Nephron progenitor cell (in vitro differentiated cells): Measurements from ENCODE around the gene SMG7.

Source experiments
- DNase-seq: peaks from one replicate; pipeline ENCODE4 v3.0.0; 2021
- H3K27ac Mint-ChIP-seq: 2 replicates; pipeline ENCODE4 v1.8.0; 2021; ENCODE audit warnings: mild to moderate bottlenecking, moderate library complexity, mixed read lengths
- H3K27me3 Mint-ChIP-seq: 2 replicates; pipeline ENCODE4 v1.8.0; 2021; ENCODE audit warnings: mild to moderate bottlenecking, low read depth, mixed read lengths; ENCODE audit not compliant: poor library complexity
- H3K36me3 Mint-ChIP-seq: 2 replicates; pipeline ENCODE4 v1.8.0; 2021; ENCODE audit warnings: low read depth, mixed read lengths
- H3K4me1 Mint-ChIP-seq: 2 replicates; pipeline ENCODE4 v1.8.0; 2021; ENCODE audit warnings: mixed read lengths
- H3K4me3 Mint-ChIP-seq: 2 replicates; pipeline ENCODE4 v1.8.0; 2021; ENCODE audit warnings: mild to moderate bottlenecking, moderate library complexity, mixed read lengths
- H3K9me3 Mint-ChIP-seq: 2 replicates; pipeline ENCODE4 v1.8.0; 2021; ENCODE audit warnings: mild to moderate bottlenecking, moderate library complexity, mixed read lengths
- TF ChIP-seq, protein P1 (sequence below): fragments of 200-600 bp; sonication (generic); IDR thresholded peaks from 2 replicates; pipeline ENCODE4 v1.5.0; 2021; ENCODE audit warnings: antibody characterized with exemption

SMG7 gene

DNA sequence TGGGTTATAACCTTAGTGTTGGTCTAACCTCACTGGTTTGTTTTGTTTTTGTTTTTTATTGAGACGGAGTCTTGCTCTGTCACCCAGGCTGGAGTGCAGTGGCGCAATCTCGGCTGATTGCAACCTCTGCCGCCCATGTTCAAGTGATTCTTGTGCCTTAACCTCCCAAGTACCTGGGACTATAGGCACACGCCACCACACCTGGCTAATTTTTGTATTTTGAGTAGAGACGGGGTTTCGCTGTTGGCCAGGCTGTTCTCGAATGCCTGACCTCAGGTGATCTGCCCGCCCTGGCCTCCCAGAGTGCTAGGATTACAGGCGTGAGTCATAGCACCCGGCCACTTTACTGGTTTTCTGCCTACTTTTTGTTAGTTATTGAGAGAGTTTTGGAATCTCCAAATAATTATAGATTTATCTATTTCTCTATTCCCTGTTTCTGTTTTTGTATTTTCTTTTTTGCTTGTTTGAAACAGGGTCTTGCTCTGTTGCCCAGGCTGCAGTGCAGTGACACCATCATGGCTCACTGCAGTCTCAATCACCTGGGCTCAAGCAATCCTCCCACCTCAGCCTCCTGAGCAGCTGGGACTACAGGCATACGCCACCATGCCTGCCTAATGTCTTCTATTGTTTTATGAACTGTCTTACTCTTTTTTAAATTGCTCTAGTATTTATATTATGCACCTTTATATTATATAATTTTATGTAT is 21.4 kb downstream of the SMG7 start:
- Mint-ChIP-seq H3K36me3 (peaks cover 62% of the 10 kb centered on the region), H3K27ac (no peak overlapping the region), H3K4me3 (no peak overlapping the region), H3K27me3 (no peaks in the 10 kb centered on the region), H3K9me3 (peaks cover 21% of the 10 kb centered on the region), H3K4me1 (no peaks in the 10 kb centered on the region)
- TF ChIP-seq, protein P1, sequence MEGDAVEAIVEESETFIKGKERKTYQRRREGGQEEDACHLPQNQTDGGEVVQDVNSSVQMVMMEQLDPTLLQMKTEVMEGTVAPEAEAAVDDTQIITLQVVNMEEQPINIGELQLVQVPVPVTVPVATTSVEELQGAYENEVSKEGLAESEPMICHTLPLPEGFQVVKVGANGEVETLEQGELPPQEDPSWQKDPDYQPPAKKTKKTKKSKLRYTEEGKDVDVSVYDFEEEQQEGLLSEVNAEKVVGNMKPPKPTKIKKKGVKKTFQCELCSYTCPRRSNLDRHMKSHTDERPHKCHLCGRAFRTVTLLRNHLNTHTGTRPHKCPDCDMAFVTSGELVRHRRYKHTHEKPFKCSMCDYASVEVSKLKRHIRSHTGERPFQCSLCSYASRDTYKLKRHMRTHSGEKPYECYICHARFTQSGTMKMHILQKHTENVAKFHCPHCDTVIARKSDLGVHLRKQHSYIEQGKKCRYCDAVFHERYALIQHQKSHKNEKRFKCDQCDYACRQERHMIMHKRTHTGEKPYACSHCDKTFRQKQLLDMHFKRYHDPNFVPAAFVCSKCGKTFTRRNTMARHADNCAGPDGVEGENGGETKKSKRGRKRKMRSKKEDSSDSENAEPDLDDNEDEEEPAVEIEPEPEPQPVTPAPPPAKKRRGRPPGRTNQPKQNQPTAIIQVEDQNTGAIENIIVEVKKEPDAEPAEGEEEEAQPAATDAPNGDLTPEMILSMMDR = no peak
- no peak for DNase-seq

GRCh38 chr1:183495420-183495819 is 23.1 kb downstream of the SMG7 start:
- DNase-seq = no peak
- Mint-ChIP-seq H3K4me3 (no peak overlapping the region), H3K9me3 (peaks cover 21% of the 10 kb centered on the region), H3K27ac (no peak overlapping the region), H3K36me3 (peaks cover 49% of the 10 kb centered on the region), H3K4me1 (no peaks in the 10 kb centered on the region), H3K27me3 (no peaks in the 10 kb centered on the region)
- TF ChIP-seq, protein P1 = no peak

GRCh38 chr1:183497218-183497617 is 24.9 kb downstream of the SMG7 start:
- Mint-ChIP-seq H3K9me3 (peaks cover 21% of the 10 kb centered on the region), H3K36me3 (peaks cover 48% of the 10 kb centered on the region), H3K4me1 (no peaks in the 10 kb centered on the region), H3K27me3 (no peaks in the 10 kb centered on the region), H3K27ac (no peak overlapping the region), H3K4me3 (no peak overlapping the region)
- TF ChIP-seq, protein P1 = no peak
- DNase-seq = no peak

GRCh38 chr1:183498342-183498991 is 26.2 kb downstream of the SMG7 start:
- peaks cover 18% of the 10 kb centered on the region for H3K9me3 Mint-ChIP-seq
- H3K4me3 Mint-ChIP-seq = no peak overlapping the region
- TF ChIP-seq, protein P1 = no peak
- peaks cover 37% of the 10 kb centered on the region for H3K36me3 Mint-ChIP-seq
- DNase-seq = no peak
- H3K27ac Mint-ChIP-seq = peak overlapping the region; percentile 14
- no peaks in the 10 kb centered on the region for H3K4me1 Mint-ChIP-seq
- H3K27me3 Mint-ChIP-seq = no peaks in the 10 kb centered on the region

DNA sequence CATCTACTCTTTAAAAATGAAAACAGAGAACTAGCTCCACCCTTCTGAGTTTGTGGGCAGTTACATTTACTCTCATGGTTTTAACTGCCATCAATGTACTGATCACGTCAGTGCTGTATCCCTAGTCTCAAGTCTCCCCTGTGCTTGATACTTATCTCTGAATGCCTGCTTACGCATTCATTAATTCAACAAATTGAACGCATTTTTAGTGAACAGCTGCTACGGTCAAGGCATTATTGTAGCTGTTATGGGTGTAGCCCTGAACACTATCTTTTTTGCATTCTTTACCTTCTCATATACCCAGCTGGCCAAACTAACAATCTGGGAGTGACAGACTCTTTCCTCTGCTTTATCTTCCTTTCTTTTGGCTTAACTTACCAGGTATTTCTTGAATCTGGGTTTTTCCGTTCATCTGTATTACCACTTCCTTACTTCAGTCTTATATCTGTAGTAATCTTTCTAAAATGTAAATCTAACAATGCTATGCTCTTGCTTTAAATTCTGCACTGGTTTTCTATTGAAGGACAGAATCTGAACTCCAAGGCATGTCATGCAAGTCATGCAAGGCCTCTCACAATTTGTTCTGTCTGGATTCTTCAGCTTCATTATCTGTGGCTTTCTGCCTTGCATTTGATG is 33.3 kb downstream of the SMG7 start:
- Mint-ChIP-seq H3K27me3 (no peaks in the 10 kb centered on the region), H3K27ac (no peak overlapping the region), H3K4me1 (no peaks in the 10 kb centered on the region), H3K9me3 (no peaks in the 10 kb centered on the region), H3K36me3 (no peaks in the 10 kb centered on the region), H3K4me3 (no peak overlapping the region)
- no peak for DNase-seq
- TF ChIP-seq, protein P1 = no peak
